Glomerular endothelial cell (primary cell): ENCODE data around the gene PTPRS. TPM values are rescaled to one million over a fixed set of nuclear protein-coding genes. Genes with fewer than 3 reads are reported as not detected.

Experiments
- DNase-seq: peaks from one replicate; pipeline ENCODE4 v3.0.0-alpha.2; 2011; ENCODE audit warnings: low read depth, low spot score; ENCODE audit errors: extremely low read depth
- total RNA-seq: library from RNA; depleted of rRNA; stranded (reverse); fragments of >200 nt; gene quantifications from 2 replicates; pipeline ENCODE4 v1.2.3, GENCODE V29; 2015

PTPRS gene
- total RNA-seq, 1 donor from 2014 or later: 39.6 TPM

DNA sequence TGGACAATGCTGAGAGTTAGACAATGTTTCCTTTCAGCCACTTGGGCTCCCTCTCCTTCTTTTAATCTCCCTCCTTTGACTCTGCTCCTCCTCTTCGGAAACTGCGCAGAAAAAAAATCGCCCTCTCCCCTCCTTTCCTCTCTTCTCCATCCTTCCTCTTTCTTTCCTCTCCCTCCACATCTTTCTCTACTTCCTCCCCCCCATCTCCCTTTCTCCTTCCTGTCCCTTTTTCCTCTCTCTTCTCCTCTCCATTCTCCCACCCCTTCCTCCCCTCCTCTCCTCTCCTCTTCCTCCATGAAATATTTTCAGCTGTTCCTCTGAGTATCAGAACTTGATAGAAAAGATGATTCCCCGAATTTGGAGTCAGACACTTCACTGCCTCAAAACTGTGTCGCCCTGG is 15.1 kb upstream of the PTPRS start:
- no peak for DNase-seq

DNA sequence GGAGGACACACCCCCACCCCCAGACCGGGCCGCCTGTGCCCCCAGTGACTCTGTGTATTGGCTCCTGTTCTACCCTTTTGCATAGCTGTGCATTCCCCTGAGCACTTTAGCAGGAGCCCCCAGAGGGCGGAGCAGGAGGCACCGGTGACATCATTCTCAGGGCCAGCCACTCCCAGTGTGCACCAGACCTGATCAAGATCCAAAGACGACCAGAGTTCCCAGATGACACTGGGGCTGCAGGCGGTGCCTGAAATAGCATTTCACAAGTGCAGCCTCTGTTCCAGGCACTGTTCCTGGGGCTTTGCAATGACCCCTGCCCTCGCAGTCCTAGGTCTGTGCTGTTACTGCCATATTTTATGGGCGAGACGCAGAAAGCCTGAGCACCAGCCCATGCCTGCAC is 14.5 kb upstream of the PTPRS start:
- DNase-seq: no peak

DNA sequence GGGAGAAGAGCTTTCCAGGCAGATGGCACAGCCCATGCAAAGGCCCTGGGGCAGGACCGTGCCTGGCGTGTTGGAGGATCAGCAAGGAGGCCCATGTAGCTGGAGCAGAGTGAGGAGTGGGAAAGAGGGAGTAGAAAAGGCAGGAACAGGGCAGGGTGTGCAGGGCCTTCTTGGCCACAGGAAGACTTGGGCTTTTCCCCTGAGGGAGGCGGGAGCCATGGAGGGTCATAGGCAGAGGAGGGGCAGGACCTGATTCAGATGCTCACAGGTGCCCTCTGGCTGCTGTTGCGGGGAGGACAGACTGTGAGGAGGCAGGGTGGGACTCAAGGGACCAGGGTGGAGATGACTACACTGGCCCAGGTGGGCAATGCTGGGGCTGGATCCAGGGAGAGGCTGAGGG is 13.8 kb upstream of the PTPRS start:
- DNase-seq: no peak

DNA sequence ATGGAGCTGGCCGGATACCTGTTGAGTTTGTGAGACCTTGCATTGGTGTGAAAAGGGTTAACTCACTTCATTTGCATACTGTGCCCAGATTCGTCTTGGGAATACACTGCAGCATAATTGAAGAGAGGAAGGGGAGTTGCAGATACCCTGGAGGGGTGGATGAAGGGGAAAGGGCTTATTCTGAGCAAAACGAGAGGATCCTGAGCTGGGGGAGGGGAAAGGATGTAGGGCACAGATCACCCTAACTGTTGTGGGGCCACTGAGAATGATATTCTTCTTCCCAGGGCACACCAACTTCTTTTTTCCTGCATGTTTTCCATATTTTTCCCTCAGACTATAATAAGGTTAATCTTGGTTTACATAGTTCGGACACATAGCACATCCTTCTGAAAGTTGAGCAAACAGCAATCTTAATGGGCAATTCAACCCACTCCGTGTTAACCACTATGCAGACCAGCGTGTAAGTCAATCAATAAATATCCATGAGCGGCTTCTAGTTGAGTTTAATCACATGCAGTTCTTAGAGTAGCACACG is 11.7 kb upstream of the PTPRS start:
- no peak for DNase-seq

DNA sequence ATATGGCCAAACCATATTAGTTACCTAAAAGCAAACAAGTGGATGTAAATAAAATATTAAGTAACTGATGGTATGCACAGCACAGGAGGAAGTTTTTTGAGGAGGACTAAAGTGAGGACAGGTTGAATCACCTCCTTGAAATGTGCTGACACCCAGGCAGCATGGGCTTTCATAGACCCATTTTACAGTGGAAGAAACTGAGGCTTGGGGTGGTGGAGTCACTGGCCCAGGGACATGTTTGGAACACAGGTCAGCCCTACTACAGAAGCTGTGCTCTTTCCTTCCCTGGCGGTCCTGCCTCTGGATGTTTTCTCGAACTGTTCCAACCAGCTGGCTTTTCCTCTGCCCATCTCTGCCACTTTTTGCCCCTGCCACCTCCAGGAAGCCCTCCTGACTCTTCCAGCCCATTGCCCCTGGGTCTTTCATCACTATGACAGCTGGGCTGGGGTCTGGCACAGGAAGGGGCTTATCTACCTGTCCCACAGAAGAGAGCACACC is 11.2 kb upstream of the PTPRS start:
- no peak for DNase-seq

DNA sequence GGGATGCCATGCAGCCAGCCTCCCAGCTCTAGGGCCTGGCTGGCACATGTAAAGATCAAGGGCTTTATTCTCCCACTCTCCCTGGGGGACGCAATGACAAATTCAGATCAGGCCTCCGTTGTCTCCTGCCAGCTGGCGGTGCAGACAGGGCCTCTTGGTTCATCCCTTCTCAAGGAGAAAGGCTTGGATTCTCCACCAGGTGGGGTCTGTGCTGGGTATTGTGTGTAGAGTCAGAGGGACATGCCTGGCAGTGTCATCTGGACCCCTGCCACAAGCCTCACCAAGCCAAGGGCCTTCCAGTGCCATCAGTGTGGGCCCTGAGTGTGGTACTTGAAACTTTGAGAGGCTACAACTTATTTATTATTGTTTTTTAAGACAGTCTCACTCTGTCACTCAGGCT is 8.4 kb upstream of the PTPRS start:
- no peak for DNase-seq

DNA sequence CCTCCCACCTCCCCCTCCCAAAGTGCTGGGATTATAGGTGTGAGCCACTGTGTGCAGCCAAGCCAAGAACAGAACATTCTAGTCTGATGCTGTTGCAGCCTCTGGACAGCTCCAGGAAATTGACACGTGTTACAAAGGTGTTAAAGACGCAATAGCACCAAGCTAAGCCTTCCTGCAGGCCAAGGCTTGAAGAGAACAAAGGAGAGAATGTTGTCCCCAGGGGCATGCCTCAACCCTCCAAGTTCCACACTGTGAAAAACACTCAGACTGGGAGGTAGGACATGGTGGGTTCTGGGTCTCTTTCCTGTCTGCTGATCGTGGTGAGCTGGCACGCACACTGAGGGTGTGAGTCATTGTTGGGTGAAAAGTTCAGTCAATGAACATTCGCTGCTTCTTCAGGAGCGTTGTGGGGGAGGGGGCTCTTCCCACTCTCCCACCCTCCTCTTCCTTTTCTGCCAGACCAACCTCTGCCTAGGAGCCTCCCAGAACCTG is 5.3 kb upstream of the PTPRS start:
- no peak for DNase-seq

DNA sequence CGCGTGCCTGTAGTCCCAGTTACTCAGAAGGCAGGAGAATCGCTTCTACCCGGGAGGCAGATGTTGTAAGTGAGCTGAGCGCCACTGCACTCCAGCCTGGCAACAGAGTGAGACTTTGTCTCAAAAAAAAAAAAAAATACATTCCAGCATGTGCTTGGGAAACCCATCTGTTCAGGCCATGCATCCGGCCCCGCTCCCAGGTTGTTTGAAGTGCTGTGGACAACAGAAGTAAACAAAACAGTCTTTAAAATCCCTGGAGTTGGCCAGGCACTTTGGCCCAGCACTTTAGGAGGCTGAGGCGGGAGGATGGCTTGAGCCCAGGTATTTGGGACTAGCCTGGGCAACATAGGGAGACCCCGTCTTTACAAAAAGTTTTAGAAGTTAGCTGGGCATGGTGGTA is 3.2 kb upstream of the PTPRS start:
- no peak for DNase-seq

DNA sequence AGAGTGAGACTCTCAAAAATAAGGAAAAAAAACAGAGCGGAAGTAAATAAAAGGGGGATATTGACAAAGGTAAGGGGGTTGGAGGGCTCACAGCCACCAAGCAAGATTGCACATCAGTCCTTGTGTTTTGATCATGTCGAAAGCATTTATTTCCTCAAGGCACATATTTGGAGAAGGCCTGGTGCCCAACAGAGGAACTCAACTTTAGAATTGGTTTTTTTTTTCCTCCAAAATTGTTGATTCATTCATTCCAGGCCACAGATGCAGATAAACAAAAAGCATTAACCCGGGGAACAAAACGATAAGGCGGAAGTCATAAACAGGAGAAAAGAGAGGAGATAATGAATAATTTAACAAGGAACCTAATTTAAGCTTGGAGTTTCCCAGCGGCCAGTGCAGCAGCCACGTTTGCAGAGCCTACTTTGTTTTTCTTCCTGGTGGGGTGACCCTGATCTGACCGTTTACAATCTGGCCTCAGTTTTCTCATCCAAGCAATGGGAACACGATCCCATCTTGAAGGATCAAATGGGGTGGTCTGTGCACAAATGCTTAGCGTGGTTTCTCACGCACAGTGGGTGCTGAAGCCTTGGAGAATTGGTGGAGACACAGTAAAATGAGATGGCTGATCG is 2.1 kb upstream of the PTPRS start:
- DNase-seq: no peak

DNA sequence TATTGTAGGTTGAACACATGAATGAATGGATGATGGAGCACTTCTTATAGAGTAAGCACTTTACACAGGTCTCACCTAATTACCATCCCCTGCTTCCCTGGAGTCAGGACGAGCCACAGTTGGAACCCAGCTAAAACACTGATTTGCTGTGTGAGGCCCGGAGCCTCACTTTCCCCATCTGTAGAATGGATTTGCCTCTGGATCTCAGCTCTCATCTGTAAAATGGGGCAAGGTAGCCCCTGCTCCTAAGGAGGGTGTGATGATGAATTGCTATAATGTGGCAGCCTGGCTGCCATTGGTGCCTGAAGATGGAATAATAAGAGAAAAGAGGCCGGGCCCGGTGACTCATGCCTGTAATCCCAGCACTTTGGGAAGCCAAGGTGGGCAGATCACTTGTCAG is 1.4 kb upstream of the PTPRS start:
- DNase-seq: no peak

DNA sequence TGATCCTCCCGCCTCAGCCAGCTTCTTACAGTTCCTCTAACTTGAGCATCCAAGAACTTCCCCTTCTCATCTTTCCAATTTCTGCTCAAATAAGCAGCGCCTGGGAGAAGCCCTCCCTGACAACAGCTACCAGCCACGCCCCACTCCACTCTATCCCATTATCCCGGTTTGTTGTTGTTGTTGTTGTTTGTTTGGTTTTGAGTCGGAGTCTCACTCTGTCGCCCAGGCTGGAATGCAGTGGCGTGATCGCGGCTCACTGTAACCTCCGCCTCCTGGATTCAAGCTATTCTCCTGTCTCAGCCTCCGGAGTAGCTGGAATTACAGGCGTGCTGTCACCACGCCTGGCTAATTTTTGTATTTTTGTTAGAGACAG is 822 bp upstream of the PTPRS start:
- no peak for DNase-seq

DNA sequence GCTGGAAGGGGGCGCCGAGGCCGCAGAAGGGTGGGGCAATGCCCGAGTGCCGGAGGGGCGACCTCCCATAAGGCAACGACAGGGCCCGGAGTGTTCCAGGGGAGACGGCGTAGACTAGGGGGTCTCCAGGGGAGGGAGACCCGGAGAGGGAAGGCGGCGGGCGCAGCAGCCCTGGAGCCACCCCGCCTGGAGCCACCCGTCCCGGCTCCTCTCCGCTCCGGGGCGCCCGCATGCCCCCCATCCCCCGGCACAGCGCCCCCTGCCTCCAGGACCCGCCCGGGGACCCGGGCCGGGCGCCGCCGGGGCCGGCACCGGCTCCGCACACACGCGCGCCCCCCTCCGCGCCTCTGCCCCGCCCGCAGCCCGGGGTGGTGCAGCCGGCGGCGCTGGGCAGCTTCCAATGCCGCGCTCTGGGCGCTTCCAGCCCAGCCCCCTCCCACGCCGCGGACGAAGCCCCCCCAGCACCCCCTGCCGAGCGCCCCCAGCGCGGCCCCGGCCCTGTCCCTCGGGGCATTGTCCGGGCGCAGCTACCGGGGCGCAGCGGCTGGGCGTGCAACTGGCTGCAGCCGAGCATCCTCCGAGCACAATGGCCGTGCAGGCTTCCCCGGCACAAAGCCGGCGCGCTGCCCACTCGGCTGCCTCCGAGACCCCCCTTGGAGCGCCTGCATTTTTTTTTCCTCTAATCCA is 519 bp downstream of the PTPRS start:
- no peak for DNase-seq

DNA sequence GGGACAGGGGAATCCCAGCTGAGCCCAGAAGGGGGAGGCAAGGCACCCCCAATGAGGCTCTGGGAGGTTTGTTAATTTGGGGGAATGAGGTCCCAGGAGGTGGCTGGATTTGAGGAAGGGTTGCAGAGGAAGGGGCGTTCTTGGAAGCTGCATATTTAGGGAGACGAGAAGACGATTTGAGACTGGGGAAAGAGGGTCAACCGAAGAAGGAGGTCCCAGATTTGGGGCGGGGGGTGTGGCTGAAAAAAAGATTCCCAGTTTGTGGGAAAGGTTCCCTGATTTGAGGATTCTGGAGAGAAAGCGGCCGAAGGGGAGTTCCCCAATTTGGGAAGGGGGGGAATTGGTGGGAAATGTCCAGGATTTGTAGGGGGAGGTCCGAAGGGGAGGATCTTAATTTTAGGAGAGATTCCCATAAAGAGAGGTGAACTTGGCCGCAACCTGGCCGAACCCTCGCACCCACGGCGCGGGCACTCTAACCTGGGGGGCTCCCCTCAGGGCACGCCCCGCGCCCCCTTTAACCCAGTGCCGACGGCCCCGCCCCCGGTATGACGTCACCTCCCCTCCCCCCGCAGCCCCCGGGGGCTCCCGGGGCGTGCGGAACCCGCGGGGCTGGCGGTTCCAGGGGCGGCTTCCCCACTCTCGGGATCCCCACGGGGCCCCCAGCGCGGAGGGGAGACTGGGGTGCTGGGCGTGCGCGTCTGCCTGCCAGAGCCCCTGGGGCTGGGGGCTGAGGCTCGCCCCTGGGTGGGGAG is 1.2 kb downstream of the PTPRS start:
- no peak for DNase-seq

DNA sequence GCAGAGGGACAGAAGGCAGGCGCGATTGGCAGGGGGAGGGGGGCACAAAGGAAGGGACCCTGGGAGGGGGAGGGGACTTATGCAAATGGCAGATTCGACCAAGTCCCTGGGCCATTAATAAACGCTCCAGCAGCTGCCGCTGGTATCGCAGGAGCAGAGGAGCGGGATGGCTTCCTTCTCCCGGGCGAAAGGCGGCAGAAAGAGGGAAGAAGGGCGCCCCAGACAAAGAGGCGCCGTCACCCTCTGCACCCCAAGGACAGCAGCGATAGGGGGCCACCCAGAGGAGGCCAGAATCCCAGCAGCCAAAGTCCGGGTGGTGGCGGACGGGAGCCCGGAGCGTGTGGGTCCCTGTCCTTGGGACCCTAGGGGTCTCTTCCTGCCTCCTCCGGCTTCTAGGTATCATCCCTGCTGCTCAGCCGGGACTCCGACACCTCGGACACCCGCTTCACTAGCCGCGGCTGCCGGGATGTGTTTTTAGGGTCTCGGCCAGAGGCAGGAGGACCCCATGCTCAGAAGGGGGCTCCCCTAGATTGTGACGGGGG is 1.9 kb downstream of the PTPRS start:
- no peak for DNase-seq

DNA sequence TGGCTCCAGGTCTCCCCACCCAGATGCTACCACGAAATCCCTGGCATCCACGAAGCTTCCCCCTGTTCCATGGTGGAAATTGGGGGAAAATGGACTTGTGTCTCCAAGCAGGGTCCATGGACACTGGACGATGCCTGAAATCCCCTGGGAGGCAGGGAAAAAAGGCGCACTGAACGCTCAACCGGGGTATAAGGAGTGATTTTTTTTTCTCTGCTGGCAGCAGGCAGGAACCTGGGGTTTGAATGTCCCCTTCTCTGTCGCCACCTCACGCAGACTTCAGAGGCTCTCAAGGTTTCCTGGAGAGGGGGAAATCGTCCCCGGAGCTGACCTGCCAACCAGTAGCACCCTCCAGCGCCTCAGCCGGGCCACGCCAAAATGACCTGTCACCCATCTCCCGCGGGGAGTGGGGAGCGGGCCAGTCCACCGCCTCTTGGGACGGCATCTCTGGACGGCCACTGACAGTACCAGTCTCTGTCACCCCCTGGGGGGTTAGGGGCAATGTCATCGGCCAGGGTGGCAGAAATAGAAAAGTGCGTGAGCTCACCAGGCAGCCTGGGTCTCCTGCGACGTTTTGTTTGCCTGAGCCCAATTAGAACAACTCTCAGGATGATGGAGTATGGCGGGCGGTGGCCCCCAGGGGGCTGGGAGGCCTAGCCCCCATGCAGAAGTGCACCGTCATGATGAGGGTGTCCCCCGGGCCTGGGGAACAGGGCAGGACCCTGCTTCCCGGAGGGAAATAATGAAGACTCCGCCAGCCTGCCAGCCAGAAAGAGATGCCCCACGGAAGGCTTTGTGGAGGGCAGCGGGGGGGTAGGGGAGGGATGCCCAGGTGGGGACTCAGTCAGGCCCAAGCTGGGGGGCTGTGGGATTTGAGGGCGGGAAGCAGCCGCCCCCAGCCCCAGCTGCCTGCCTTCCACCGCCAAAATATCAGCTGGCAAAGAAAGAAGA is 2.6 kb downstream of the PTPRS start:
- no peak for DNase-seq

DNA sequence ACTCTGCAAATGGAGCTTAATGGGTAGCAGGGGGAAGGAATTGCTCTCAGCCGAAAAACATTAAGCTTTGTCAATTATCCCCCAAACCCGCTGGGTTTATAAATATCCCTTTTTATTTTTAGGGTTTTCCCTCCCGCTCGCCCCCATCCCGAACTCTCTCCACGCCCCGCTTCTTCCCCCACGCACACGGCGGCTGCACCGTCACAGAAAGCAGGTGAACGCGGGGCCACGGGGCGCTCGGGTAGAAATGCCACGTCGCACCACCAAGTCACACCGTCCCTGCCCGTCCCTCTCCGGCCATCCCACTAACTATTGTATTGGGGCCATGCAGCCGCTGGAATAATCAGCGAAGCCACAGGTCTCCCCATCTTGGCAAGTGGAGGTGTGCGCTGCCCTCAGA is 3.5 kb downstream of the PTPRS start:
- no peak for DNase-seq

DNA sequence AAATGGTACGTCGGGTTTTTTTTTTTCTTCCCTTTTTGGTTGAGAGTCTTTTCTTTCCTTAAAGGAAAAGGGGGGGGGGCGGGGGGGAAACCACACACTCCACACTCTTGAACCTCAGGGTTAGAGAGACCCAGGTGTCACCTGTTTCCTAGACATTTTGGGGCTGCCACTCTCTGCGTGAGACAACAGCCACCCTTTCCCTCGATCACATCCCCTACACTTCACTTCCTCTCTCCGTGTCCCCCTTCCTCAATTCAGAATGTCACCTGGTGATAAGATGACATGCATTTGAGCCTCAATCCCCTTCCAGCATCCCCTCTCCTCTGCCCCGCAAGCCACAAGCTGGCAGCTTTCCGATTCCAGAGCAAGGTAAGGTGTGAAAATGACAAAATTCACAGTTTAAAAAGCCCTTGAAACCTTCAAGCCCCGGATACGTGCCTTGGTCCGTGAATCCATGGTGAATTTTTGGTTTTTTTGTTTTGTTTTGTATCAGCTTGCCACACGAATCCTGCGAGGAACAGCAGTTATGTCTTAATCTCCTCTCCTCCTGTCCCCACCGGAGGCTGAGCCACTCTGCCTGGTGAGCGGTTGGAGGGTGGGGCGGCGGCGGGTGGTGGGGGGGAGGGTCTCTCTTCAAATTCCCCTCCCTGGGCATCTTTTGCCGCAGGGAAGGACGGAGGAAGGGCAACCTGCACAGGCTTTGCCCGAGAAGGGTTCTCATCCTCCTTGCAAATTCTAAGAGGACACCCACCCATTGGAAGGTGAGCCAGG is 4.2 kb downstream of the PTPRS start:
- DNase-seq: no peak

DNA sequence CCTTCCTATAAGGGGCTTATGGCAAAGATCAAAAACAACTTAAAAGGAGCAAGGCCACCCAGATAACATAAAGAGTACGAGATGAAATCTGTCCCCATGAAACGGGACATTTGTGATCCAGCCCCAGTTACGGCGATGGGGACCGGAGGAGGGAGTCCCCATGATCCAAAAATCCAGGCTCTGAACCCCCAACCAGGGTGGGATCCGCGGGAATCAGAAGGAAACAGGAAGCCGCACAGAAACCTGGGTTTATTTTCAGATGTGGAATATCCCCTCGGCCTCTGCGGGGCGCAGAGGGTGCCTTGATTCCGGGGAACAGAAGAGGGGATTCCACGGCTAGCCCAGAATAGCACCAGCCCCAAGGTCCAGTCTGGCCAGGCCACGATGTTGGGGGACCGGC is 5.0 kb downstream of the PTPRS start:
- DNase-seq: no peak

DNA sequence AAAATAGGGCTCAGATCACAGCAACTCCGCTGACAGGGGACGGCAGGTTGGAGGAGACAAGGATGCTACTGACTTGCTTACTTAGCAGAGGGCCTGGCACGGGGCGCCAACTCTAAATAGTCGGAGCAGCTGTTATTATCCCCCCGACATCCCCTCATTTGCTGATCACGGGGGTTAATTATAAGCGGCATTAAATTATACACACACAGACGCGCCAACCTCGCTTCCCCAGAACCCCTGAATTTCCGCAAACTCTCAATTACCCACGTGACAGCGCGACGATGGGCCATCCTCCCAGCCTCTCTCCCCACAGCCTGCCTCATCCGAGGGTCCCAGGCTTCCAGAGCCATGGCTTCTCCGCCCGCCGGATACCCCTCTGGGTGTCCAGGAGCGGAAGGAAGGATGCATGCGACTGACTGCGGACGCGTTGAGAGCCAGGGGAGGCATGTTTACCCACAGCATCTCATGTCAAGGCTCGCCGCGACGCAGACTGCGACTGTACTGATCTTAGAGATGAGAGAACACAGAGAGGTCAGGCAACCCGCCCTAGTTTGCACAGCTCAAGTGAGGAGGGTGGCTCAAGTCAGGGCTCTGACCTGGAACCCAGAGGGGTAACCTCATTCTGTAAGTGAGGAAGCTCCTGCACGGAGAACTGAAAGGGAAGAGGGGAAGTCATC is 5.7 kb downstream of the PTPRS start:
- DNase-seq: no peak
